Stomach (tissue), 9 donors: ENCODE measurements around the gene AKT2. TPM values are rescaled to one million over a fixed set of nuclear protein-coding genes. Genes with fewer than 3 reads are reported as not detected.

Source experiments
- DNase-seq, 2 donors: peaks; one replicate each; pipeline versions ENCODE4 v3.0.0 to v3.0.0-alpha.2; 2013 to 2019
- H3K27ac ChIP-seq, 5 donors: fragments of 200-600 bp in 4 of 5; sonication (generic) in 4 of 5; one replicate each; pipeline ENCODE4 v1.5.1; 2013 to 2019; ENCODE audit warnings: mild to moderate bottlenecking in 1 of 5, moderate library complexity in 1 of 5
- H3K27me3 ChIP-seq, 3 donors: fragments of 200-600 bp; sonication (generic); one replicate each; pipeline ENCODE4 v1.5.1; 2017 to 2019; ENCODE audit warnings: mixed run types in 1 of 3
- H3K36me3 ChIP-seq, 4 donors: fragments of 200-600 bp; sonication (generic); 1 replicate in 3 of 4; 2 replicates in 1 of 4; pipeline ENCODE4 v1.5.1; 2016 to 2019
- H3K4me1 ChIP-seq, 4 donors: fragments of 200-600 bp; sonication (generic); one replicate each; pipeline ENCODE4 v1.5.1; 2016 to 2019
- H3K4me3 ChIP-seq, 4 donors: fragments of 200-600 bp; sonication (generic) in 3 of 4; one replicate each; pipeline ENCODE4 v1.5.1; 2016 to 2019; ENCODE audit warnings: mild to moderate bottlenecking in 1 of 4
- H3K9me3 ChIP-seq, 4 donors: fragments of 200-600 bp; sonication (generic); one replicate each; pipeline ENCODE4 v1.5.1; 2016 to 2019
- EP300 ChIP-seq: sonication (generic); formaldehyde crosslinking; IDR thresholded peaks from one replicate; pipeline ENCODE4 v1.6.1; 2017; ENCODE audit warnings: antibody characterized with exemption
- POLR2A ChIP-seq, 4 donors: fragments of 450-650 bp; IDR thresholded peaks; one replicate each; pipeline ENCODE4 v1.6.1; 2016; ENCODE audit warnings: antibody characterized with exemption in 4 of 4, control low read depth in 2 of 4, mild to moderate bottlenecking in 1 of 4, moderate library complexity in 1 of 4
- POLR2AphosphoS5 ChIP-seq, 3 donors: sonication (generic); formaldehyde crosslinking; IDR thresholded peaks; one replicate each; pipeline ENCODE4 v1.6.1; 2016; ENCODE audit warnings: antibody characterized with exemption in 3 of 3
- WGBS, 5 donors: extraction: QIAGEN DNeasy Blood & Tissue Kit in 3 of 5; methylation state at CpG; one replicate each; pipeline versions ENCODE4 v1.1.5 to v1.1.7; 2013 to 2018; 5-methylcytosine and 5-hydroxymethylcytosine counted together
- intact Hi-C: fragments of 100-400 bp; cut with DNase I; formaldehyde crosslinking; loops from one replicate; pipeline ENCODE4 v1.15.1; 2023; ENCODE audit warnings: low total_unique reads
- polyA plus RNA-seq, 3 donors: library from polyadenylated mRNA; stranded (reverse); fragments of 200-250 nt; gene quantifications; one replicate each; pipeline ENCODE4 v1.2.3, GENCODE V29; 2013
- total RNA-seq, 5 donors: library from RNA; depleted of rRNA; stranded (reverse); fragments of >200 nt; gene quantifications; one replicate each; pipeline versions ENCODE4 v1.1.0 to v1.2.3, GENCODE V29; 2014 to 2016
- TF ChIP-seq, protein P1 (sequence below), 7 experiments: fragments of 450-650 bp in 4 of 7; fragments of 200-600 bp in 3 of 7; sonication (generic) in 3 of 7; IDR thresholded peaks; one replicate each; pipeline ENCODE4 v1.5.1; 2016 to 2019; ENCODE audit warnings: antibody characterized with exemption in 7 of 7, control low read depth in 2 of 7, mild to moderate bottlenecking in 1 of 7
- donor health status: healthy with polysubstance abuse.
- donor health status: Bipolar disorder and iron deficiency.
- donor health status: healthy.

Gene AKT2
- total and polyA plus RNA-seq, 8 donors: 26.0 to 227 (median 75.9) TPM

DNA sequence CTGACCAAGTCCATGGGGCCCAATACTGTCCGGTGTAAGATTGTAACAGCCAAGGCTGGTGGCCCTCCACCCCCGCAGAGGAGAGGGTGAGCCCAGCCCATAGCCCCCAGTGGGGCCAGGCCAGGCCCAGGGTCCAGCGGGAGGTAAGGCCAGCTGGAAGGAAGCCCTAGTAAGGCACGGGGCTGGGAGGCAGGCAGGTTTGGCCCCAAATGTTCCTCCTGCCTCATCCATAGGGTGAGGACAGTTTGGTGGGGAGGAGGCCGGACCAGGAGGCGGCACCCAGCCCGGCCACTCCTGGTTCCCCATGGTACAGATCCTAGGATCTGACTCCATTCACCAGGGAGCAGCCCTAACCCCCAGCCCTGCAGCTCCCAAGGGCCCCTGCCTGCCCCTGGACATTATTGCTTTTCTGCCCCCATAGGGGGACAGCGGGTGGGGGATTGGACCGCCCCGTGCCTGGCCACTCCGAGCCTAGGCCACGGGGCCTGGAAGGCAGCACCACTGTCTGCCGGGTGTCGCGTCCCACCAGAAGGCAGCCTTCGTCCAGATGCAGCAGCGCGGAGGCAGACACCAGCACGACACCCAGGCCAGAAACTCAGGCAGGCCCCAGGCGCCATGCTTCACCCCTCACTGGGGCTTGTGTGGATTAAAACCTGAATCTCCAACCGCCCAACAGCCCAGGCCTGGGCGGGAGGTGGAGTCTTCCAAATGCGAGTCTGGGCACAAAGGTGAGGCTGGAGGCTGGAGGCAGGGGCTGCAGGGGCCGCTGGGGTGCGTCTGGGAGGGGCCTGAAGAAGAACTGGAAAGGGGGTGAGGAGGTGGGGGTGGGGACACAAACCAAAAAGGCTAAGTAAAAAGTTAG is 52.0 kb downstream of the AKT2 start:
- WGBS, 5 donors: 86 to 94% (median 90%) methylated on average over 9 to 25 of the region's 25 CpGs
- intact Hi-C loops: no loop called here
- TF ChIP-seq EP300: no peak
- TF ChIP-seq, protein P1, sequence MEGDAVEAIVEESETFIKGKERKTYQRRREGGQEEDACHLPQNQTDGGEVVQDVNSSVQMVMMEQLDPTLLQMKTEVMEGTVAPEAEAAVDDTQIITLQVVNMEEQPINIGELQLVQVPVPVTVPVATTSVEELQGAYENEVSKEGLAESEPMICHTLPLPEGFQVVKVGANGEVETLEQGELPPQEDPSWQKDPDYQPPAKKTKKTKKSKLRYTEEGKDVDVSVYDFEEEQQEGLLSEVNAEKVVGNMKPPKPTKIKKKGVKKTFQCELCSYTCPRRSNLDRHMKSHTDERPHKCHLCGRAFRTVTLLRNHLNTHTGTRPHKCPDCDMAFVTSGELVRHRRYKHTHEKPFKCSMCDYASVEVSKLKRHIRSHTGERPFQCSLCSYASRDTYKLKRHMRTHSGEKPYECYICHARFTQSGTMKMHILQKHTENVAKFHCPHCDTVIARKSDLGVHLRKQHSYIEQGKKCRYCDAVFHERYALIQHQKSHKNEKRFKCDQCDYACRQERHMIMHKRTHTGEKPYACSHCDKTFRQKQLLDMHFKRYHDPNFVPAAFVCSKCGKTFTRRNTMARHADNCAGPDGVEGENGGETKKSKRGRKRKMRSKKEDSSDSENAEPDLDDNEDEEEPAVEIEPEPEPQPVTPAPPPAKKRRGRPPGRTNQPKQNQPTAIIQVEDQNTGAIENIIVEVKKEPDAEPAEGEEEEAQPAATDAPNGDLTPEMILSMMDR (IDR thresholded peaks at IDR 0.05): no peak
- no peak for TF ChIP-seq POLR2AphosphoS5 (IDR thresholded peaks at IDR 0.05)
- TF ChIP-seq POLR2A (IDR thresholded peaks at IDR 0.05): no peak
- no peak overlapping the region for H3K27ac ChIP-seq
- H3K9me3 ChIP-seq: no peaks in the 10 kb centered on the region
- H3K36me3 ChIP-seq: peaks cover 49 to 59% (median 58%) of the 10 kb centered on the region in 4 donors
- H3K27me3 ChIP-seq: no peaks in the 10 kb centered on the region
- no peak overlapping the region for H3K4me3 ChIP-seq
- peaks cover 0 to 16% (median 12%) of the 10 kb centered on the region in 4 donors for H3K4me1 ChIP-seq
- no peak for DNase-seq

GRCh38 chr19:40232479-40232878 is 52.7 kb downstream of the AKT2 start:
- no peak for TF ChIP-seq POLR2AphosphoS5 (IDR thresholded peaks at IDR 0.05)
- TF ChIP-seq POLR2A (IDR thresholded peaks at IDR 0.05): no peak
- TF ChIP-seq, protein P1 (IDR thresholded peaks at IDR 0.05): no peak
- TF ChIP-seq EP300: no peak
- Histone ChIP-seq H3K36me3 (peaks cover 42 to 52% (median 51%) of the 10 kb centered on the region in 4 donors), H3K9me3 (no peaks in the 10 kb centered on the region), H3K4me3 (no peak overlapping the region), H3K27me3 (peaks cover 0 to 6% (median 0%) of the 10 kb centered on the region in 3 donors), H3K4me1 (peaks cover 0 to 16% (median 12%) of the 10 kb centered on the region in 4 donors), H3K27ac (no peak overlapping the region)
- DNase-seq: no peak
- intact Hi-C loops: no loop called here
- WGBS, 5 donors: 73 to 85% (median 77%) methylated on average over 2 to 12 of the region's 12 CpGs

DNA sequence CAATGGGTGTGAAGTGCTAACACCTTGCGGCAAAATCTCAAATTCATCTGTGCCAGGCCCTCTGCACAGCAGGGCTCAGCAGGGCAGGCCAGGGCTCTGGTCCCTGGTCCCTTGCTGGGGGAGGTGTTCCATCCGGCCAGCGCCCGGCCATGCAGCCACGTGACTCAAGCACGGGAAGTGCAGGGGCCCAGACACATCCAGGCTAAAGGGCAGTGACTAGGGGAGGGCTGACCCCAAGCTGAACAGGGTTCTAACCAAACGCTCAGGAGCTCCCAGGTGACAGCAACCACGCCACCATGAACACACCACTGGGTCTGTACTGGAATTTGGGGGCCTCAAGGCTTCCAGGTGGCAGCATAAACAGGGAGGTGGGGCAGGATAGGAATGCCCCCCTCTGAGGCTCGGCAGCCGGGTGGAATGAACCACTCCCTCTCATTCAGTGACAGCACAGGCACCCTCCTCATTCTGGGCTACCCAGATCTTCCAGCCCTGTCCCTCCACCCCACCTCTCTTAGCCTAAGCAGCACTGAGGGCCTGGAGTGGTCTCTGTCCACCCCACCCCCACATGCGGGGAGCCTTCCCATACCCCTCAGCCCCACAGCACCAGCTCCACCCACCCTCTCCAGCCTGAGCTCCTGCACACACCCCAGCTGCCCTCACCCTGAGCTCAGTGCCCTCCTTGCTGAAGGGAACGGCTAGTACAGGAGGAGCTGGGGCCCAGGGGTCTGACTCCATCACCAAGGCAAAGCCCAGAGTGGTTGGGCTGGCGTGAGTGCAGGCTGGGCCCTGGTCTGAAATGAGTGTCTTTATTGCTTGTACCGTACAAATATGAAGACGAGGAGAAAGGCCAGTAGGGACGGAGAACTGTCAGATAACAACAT is 53.4 kb downstream of the AKT2 start:
- H3K27ac ChIP-seq: peak overlapping the region in 2 of 5 donors; percentile 11 to 26
- peaks cover under 1 to 18% (median 13%) of the 10 kb centered on the region in 4 donors for H3K4me1 ChIP-seq
- 47 to 67% (median 52%) methylated on average over 7 to 16 of the region's 16 CpGs for WGBS, 5 donors
- no peaks in the 10 kb centered on the region for H3K9me3 ChIP-seq
- DNase-seq: peak in 1 of 2 donors; percentile 63
- peaks cover 0 to 12% (median 3%) of the 10 kb centered on the region in 3 donors for H3K27me3 ChIP-seq
- H3K36me3 ChIP-seq: peaks cover 35 to 45% (median 44%) of the 10 kb centered on the region in 4 donors
- no peak for TF ChIP-seq POLR2A (IDR thresholded peaks at IDR 0.05)
- TF ChIP-seq POLR2AphosphoS5 (IDR thresholded peaks at IDR 0.05): no peak
- no peak for TF ChIP-seq EP300
- TF ChIP-seq, protein P1 (IDR thresholded peaks at IDR 0.05): no peak
- intact Hi-C loops: no loop called here
- no peak overlapping the region for H3K4me3 ChIP-seq

DNA sequence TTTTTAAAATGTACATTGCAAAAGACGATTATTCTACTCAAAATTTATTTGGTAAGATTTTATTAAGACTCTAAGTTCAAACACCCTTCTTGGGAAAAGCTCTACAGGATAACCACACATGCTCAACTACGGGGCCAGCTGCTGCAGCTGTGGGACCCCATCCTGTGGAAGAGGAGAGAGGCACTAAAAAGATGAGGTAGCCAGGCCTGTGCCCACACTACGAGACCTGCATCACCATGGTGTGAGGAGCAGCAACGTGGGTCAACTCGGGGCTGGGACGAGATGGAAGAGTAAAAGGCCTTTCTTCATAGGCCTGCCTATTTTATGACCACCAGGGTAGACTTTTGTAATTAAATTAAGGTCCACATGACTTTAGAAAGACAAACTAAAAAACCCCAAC is 54.1 kb downstream of the AKT2 start:
- H3K9me3 ChIP-seq: no peaks in the 10 kb centered on the region
- TF ChIP-seq POLR2AphosphoS5 (IDR thresholded peaks at IDR 0.05) (no peak), EP300 (no peak), POLR2A (IDR thresholded peaks at IDR 0.05) (no peak)
- TF ChIP-seq, protein P1 (IDR thresholded peaks at IDR 0.05): no peak
- DNase-seq: no peak
- peak overlapping the region in 1 of 5 donors; percentile 11 for H3K27ac ChIP-seq
- 75 to 90% (median 86%) methylated on average over 6 of the region's 6 CpGs for WGBS, 5 donors
- peaks cover 28 to 38% (median 37%) of the 10 kb centered on the region in 4 donors for H3K36me3 ChIP-seq
- intact Hi-C loops: no loop called here
- peaks cover 8 to 25% (median 20%) of the 10 kb centered on the region in 4 donors for H3K4me1 ChIP-seq
- H3K27me3 ChIP-seq: peaks cover 0 to 20% (median 11%) of the 10 kb centered on the region in 3 donors
- H3K4me3 ChIP-seq: no peak overlapping the region
